Neuronal stem cell (in vitro differentiated cells): Measurements from ENCODE around the gene LECT2.

Experiments used
- DNase-seq: peaks from one replicate; pipeline ENCODE4 v3.0.0-alpha.2; 2013; ENCODE audit warnings: low spot score
- H2AFZ ChIP-seq: one replicate; pipeline ENCODE4 v1.6.1; 2013; ENCODE audit warnings: mild to moderate bottlenecking, low read length, inconsistent platforms
- H2AK5ac ChIP-seq: 2 replicates; pipeline ENCODE4 v1.6.1; 2013; ENCODE audit warnings: low read depth, mild to moderate bottlenecking, inconsistent platforms, low read length, moderate library complexity, mixed read lengths
- H2BK120ac ChIP-seq: 2 replicates; pipeline ENCODE4 v1.6.1; 2013; ENCODE audit warnings: low read depth, mild to moderate bottlenecking, inconsistent platforms, low read length, moderate library complexity, mixed read lengths
- H2BK12ac ChIP-seq: one replicate; pipeline ENCODE4 v1.6.1; 2013; ENCODE audit warnings: low read length, inconsistent platforms
- H2BK15ac ChIP-seq: 2 replicates; pipeline ENCODE4 v1.6.1; 2013; ENCODE audit warnings: mild to moderate bottlenecking, low read length, inconsistent platforms, mixed read lengths
- H2BK5ac ChIP-seq: one replicate; pipeline ENCODE4 v1.6.1; 2013; ENCODE audit warnings: inconsistent platforms, mild to moderate bottlenecking, low read length, moderate library complexity
- H3K14ac ChIP-seq: one replicate; pipeline ENCODE4 v1.6.1; 2013; ENCODE audit warnings: low read length, inconsistent platforms
- H3K18ac ChIP-seq: 2 replicates; pipeline ENCODE4 v1.6.1; 2013; ENCODE audit warnings: low read length, inconsistent platforms
- H3K23ac ChIP-seq: 2 replicates; pipeline ENCODE4 v1.6.1; 2013; ENCODE audit warnings: low read depth, mild to moderate bottlenecking, mixed read lengths, low read length, inconsistent platforms; ENCODE audit not compliant: poor library complexity
- H3K27ac ChIP-seq: replicated peaks from 3 replicates; pipeline ENCODE4 v1.5.1; 2013; ENCODE audit warnings: low read length, inconsistent platforms
- H3K27me3 ChIP-seq, 3 experiments: 2 replicates each; pipeline ENCODE4 v1.6.1; 2013; ENCODE audit warnings: low read length in 3 of 3, mild to moderate bottlenecking in 2 of 3, inconsistent platforms in 1 of 3, low read depth in 1 of 3, mixed read lengths in 1 of 3, moderate library complexity in 1 of 3; ENCODE audit not compliant: control insufficient read depth in 3 of 3, insufficient read depth in 3 of 3
- H3K36me3 ChIP-seq, 2 donors: replicated peaks in 1 of 2; 2 replicates each; pipeline ENCODE4 v1.6.1; 2013; ENCODE audit warnings: low read length in 2 of 2; ENCODE audit not compliant: control insufficient read depth in 2 of 2, insufficient read depth in 2 of 2
- H3K4ac ChIP-seq: 2 replicates; pipeline ENCODE4 v1.6.1; 2013; ENCODE audit warnings: inconsistent platforms, mild to moderate bottlenecking, low read length, moderate library complexity
- H3K4me1 ChIP-seq, 2 donors: 1 replicate in 1 of 2; 2 replicates in 1 of 2; pipeline ENCODE4 v1.6.1; 2013; ENCODE audit warnings: low read length in 2 of 2, low read depth in 1 of 2; ENCODE audit not compliant: control insufficient read depth in 2 of 2, insufficient read depth in 1 of 2
- H3K4me2 ChIP-seq: one replicate; pipeline ENCODE4 v1.6.1; 2013; ENCODE audit warnings: mild to moderate bottlenecking, low read length, inconsistent platforms; ENCODE audit not compliant: insufficient read depth, poor library complexity, severe bottlenecking
- H3K4me3 ChIP-seq, 2 donors: 2 replicates each; pipeline ENCODE4 v1.5.1; 2013; ENCODE audit warnings: low read length in 2 of 2, mild to moderate bottlenecking in 2 of 2, inconsistent platforms in 1 of 2, moderate library complexity in 1 of 2
- H3K79me1 ChIP-seq: one replicate; pipeline ENCODE4 v1.6.1; 2013; ENCODE audit warnings: low read depth, mild to moderate bottlenecking, inconsistent platforms, low read length, moderate library complexity
- H3K9ac ChIP-seq: one replicate; pipeline ENCODE4 v1.6.1; 2013; ENCODE audit warnings: mild to moderate bottlenecking, low read depth, low read length, inconsistent platforms; ENCODE audit not compliant: poor library complexity
- H3K9me3 ChIP-seq, 2 donors: replicated peaks in 1 of 2; 2 replicates each; pipeline versions ENCODE3 to v1.6.1; 2013; ENCODE audit warnings: low read length in 2 of 2, mild to moderate bottlenecking in 2 of 2, inconsistent platforms in 1 of 2, low read depth in 1 of 2, mixed read lengths in 1 of 2, moderate library complexity in 1 of 2; ENCODE audit not compliant: control insufficient read depth in 2 of 2, insufficient read depth in 1 of 2
- H4K8ac ChIP-seq: one replicate; pipeline ENCODE4 v1.6.1; 2013; ENCODE audit warnings: low read depth, mild to moderate bottlenecking, inconsistent platforms, low read length, moderate library complexity
- H4K91ac ChIP-seq: one replicate; pipeline ENCODE4 v1.6.1; 2013; ENCODE audit warnings: low read length, low read depth, mild to moderate bottlenecking, inconsistent platforms; ENCODE audit not compliant: poor library complexity
- WGBS, 2 donors: extraction: QIAGEN DNeasy Blood & Tissue Kit; methylation state at CpG; one replicate each; pipeline ENCODE4 v1.1.7; 2013; ENCODE audit warnings: missing lambda C conversion rate in 2 of 2, mixed read lengths in 1 of 2; ENCODE audit not compliant: insufficient read length in 2 of 2, insufficient replicate concordance in 1 of 2; ENCODE audit errors: extremely low coverage in 2 of 2; 5-methylcytosine and 5-hydroxymethylcytosine counted together

Gene LECT2

GRCh38 chr5:135920199-135920598 lies 34.6 kb downstream of the LECT2 start:
- Histone ChIP-seq H2AK5ac (no peak overlapping the region), H4K8ac (no peak overlapping the region), H3K4me2 (no peak overlapping the region), H2BK12ac (no peak overlapping the region), H3K14ac (no peak overlapping the region), H4K91ac (no peak overlapping the region), H3K23ac (no peak overlapping the region), H2BK15ac (no peak overlapping the region), H3K27ac (no peak overlapping the region), H3K27me3 (peaks cover 0 to 3% (median 0%) of the 10 kb centered on the region in 3 experiments), H2BK5ac (no peak overlapping the region), H3K4me1 (no peaks in the 10 kb centered on the region), H3K36me3 (no peaks in the 10 kb centered on the region), H3K9ac (no peak overlapping the region), H2AFZ (no peak overlapping the region), H3K4me3 (no peak overlapping the region), H3K9me3 (no peaks in the 10 kb centered on the region), H3K18ac (no peak overlapping the region), H3K79me1 (no peaks in the 10 kb centered on the region), H2BK120ac (no peak overlapping the region), H3K4ac (no peak overlapping the region)
- no peak for DNase-seq
- WGBS, 2 donors = no CpG with 5 or more reads among the region's 3 CpGs

GRCh38 chr5:135916638-135917263 lies 38.0 kb downstream of the LECT2 start:
- Histone ChIP-seq H2BK5ac (no peak overlapping the region), H3K18ac (no peak overlapping the region), H3K79me1 (no peaks in the 10 kb centered on the region), H4K8ac (no peak overlapping the region), H3K27me3 (peaks cover 0 to 11% (median 0%) of the 10 kb centered on the region in 3 experiments), H2BK12ac (no peak overlapping the region), H2BK15ac (no peak overlapping the region), H4K91ac (no peak overlapping the region), H3K9ac (no peak overlapping the region), H3K4me2 (no peak overlapping the region), H3K23ac (no peak overlapping the region), H3K27ac (no peak overlapping the region), H3K4me3 (no peak overlapping the region), H3K14ac (no peak overlapping the region), H3K4ac (no peak overlapping the region), H3K36me3 (no peaks in the 10 kb centered on the region), H2AK5ac (no peak overlapping the region), H3K4me1 (no peaks in the 10 kb centered on the region), H3K9me3 (no peaks in the 10 kb centered on the region), H2AFZ (no peak overlapping the region), H2BK120ac (no peak overlapping the region)
- WGBS, 2 donors = no CpG with 5 or more reads among the region's 8 CpGs
- DNase-seq = no peak

- Histone ChIP-seq H2AFZ (no peak overlapping the region), H2BK12ac (no peak overlapping the region), H4K91ac (no peak overlapping the region), H2BK5ac (no peak overlapping the region), H3K27me3 (peaks cover 0 to 16% (median 0%) of the 10 kb centered on the region in 3 experiments), H3K9me3 (no peaks in the 10 kb centered on the region), H3K4me3 (no peak overlapping the region), H4K8ac (no peak overlapping the region), H3K27ac (no peak overlapping the region), H3K9ac (no peak overlapping the region), H3K36me3 (no peaks in the 10 kb centered on the region), H3K14ac (no peak overlapping the region), H3K4ac (no peak overlapping the region), H3K18ac (no peak overlapping the region), H2BK120ac (no peak overlapping the region), H2AK5ac (no peak overlapping the region), H3K23ac (no peak overlapping the region), H3K79me1 (no peaks in the 10 kb centered on the region), H3K4me1 (no peaks in the 10 kb centered on the region), H2BK15ac (no peak overlapping the region), H3K4me2 (no peak overlapping the region)
- DNase-seq = no peak
- WGBS, 2 donors = no CpG with 5 or more reads among the region's 5 CpGs
Measured at GRCh38 chr5:135915466-135916001, 39.2 kb downstream of the LECT2 start.

- Histone ChIP-seq H4K91ac (no peak overlapping the region), H3K9ac (no peak overlapping the region), H3K27ac (no peak overlapping the region), H3K14ac (no peak overlapping the region), H3K4ac (no peak overlapping the region), H2BK120ac (no peak overlapping the region), H4K8ac (no peak overlapping the region), H3K4me1 (no peaks in the 10 kb centered on the region), H3K23ac (no peak overlapping the region), H3K27me3 (peaks cover 0 to 23% (median 0%) of the 10 kb centered on the region in 3 experiments), H2AK5ac (no peak overlapping the region), H3K4me3 (no peak overlapping the region), H2BK15ac (no peak overlapping the region), H3K79me1 (no peaks in the 10 kb centered on the region), H3K36me3 (no peaks in the 10 kb centered on the region), H3K4me2 (no peak overlapping the region), H3K9me3 (no peaks in the 10 kb centered on the region), H2AFZ (no peak overlapping the region), H2BK12ac (no peak overlapping the region), H2BK5ac (no peak overlapping the region), H3K18ac (no peak overlapping the region)
- DNase-seq = no peak
- WGBS, 2 donors = no CpG with 5 or more reads among the region's 4 CpGs
Measured at GRCh38 chr5:135913713-135914626, 40.8 kb downstream of the LECT2 start.
